HG02840 (cell line): ENCODE measurements around the gene PPIH.
"Not testable (repeated sequence)": the region's sequence is repeated elsewhere in the genome, so short reads cannot be mapped to it uniquely, and the experiment has no call there.

Experiments
- ATAC-seq: cut with Tn5 transposase; IDR thresholded peaks from one replicate; pipeline ENCODE4 v1.9.1; 2021; ENCODE audit warnings: mild to moderate bottlenecking, moderate library complexity, moderate number of reproducible peaks; ENCODE audit not compliant: unreplicated experiment, low FRiP score

PPIH gene

GRCh38 chr1:42681741-42682483 lies 23.7 kb downstream of the PPIH start, which contains the start of gene YBX1:
TSS of gene YBX1 (plus strand) at chr1:42682418. CDS start at chr1:42682566, 148 bp downstream.
- peak; percentile 94 for ATAC-seq

DNA sequence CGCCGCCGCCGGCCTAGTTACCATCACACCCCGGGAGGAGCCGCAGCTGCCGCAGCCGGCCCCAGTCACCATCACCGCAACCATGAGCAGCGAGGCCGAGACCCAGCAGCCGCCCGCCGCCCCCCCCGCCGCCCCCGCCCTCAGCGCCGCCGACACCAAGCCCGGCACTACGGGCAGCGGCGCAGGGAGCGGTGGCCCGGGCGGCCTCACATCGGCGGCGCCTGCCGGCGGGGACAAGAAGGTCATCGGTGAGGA lies 24.2 kb downstream of the PPIH start:
- peak; percentile 11 for ATAC-seq

GRCh38 chr1:42682739-42683531 lies 24.7 kb downstream of the PPIH start:
- ATAC-seq: peak; percentile 42

DNA sequence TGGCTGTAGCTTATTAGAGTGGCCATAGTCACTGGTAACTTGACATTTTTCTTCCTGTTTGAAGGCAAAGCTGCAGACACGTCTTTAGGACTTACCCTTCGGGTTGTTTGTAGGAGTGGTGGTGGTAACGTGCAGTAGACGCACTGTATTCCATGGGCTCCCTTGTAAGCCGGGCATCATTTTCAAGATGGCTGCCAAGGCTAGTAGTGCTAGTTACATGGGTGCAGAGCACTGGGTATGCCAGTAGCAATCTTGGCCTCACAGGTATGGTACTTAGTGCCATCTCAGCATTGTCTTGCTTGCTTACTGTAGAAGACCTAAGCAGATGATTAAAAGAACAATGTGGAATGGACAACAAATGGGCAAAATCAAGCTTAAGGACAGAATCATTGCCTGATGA lies 25.9 kb downstream of the PPIH start:
- ATAC-seq: no peak

GRCh38 chr1:42686418-42686817 lies 28.2 kb downstream of the PPIH start:
- ATAC-seq: no peak

DNA sequence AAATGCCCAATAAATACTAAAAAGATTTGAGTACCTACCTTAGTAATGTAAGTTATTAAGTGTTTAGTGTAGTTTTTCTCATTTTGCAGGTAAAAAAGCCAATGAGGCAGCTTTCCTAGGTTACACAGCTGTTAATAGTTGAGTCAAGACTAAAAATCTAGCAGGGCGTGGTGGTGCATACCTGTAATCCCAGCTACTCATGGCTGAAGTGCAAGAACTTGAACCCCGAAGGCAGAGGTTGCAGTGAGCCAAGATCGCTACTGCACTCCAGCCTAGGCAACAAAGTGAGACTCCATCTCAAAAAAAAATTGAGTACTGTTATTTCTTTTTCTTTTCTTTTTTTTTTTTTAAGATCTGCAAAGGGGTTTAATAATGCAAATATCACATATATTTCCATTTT lies 31.7 kb downstream of the PPIH start:
- ATAC-seq: no peak

DNA sequence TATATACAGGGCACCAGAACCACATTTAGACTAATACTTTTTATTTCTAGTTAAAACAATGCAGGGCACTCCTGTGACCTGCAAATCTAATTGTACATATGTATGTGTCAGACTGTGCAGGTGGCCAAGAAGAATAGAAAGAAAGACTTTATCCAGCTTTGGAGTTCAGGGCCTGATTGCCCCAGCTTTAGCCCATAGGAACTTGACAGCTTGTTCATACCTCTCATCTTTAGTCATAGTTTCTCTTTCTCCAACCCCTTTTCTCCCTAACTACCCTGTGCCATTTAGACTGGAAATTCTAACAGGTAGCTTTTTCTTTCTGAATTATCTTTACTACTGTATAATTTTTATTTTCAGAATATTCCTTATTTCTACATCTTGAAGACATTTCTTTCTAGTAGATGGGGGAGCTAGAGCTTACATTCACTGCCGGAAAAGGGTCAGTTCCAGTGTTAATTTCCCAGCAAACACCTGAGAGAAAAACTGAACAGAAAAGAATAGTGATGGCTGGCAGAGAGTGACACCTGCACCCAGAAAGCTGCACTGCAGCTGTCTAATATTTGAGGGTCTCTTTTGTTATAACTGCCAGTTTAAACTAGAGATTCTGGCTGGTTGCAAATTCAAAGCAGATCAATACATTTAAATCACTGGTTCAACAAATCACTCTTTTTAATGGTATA lies 32.4 kb downstream of the PPIH start:
- ATAC-seq: no peak

GRCh38 chr1:42691157-42691498 lies 32.9 kb downstream of the PPIH start:
- ATAC-seq: no peak

- no peak for ATAC-seq
Measured at GRCh38 chr1:42692461-42692860, 34.2 kb downstream of the PPIH start.

DNA sequence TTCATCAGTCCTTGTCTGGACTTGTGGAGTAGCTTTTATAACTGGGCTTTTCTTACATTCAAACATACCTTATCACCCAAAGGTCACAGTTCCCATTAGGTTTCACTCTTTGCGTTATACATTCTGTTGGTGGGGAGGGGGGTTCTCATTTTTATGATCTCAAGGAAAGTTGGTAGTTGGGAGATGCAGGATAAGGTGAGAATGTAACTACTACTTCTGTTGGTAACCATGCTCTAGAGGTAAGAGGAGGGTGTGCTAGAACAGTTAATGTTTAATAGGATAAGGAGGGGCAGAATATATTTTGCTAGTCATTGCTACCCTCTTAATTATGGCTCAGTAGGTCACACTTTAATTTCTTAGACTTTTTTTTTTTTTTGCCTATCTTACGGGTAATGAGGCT lies 34.7 kb downstream of the PPIH start:
- ATAC-seq: no peak

DNA sequence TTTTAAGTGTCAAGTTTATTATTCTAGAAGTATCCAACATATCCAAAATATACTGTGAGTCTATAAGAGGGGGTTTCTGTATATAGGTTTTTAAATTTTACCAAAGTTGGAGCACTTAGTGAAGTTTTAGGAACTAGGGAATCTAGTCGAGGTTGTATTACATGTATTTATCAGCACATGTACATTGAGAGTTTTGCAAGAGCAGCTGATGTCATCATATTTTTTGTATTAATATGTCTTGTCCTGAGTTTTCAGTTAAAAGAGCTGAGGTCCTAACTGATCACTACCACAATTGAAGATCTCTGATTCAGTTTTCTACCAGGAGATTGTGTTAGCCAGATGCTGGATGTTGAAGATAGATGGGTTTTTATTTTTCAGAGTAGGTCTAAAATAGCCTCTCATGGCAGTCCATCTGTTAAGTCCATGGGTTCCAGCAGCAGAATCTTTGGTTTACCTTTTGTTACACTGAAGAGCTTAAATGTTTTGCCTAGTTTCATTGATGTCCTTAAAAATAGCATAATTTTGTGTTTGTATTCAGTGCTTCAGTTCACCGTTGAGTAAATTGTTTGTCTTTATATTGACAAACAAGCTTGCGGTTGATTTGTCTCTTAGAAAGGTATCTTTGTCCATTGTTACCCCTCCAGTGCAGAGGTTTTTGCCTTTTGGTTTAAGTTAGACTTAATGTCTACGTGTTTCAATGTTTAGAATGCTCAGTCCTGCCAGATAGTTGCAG lies 40.0 kb downstream of the PPIH start:
- no peak for ATAC-seq

DNA sequence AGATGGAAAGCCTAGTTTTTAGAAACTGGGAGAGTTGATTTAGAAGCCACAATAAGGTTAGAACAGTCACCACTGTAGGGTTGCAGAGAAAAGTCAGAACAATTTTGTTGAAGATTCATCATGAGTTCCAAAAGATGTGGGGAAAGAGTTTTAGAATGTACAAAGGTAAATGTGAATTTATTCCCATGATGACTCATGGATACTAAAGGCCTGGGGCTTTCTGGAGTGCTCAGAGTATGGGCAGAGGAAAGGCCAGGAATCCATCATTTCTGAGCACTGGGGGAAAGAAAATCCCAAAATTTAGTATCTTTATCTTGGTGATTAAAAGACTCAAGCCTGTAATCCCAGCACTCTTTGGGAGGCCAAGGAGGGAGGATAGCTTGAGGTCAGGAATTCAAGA lies 41.8 kb downstream of the PPIH start:
- no peak for ATAC-seq

DNA sequence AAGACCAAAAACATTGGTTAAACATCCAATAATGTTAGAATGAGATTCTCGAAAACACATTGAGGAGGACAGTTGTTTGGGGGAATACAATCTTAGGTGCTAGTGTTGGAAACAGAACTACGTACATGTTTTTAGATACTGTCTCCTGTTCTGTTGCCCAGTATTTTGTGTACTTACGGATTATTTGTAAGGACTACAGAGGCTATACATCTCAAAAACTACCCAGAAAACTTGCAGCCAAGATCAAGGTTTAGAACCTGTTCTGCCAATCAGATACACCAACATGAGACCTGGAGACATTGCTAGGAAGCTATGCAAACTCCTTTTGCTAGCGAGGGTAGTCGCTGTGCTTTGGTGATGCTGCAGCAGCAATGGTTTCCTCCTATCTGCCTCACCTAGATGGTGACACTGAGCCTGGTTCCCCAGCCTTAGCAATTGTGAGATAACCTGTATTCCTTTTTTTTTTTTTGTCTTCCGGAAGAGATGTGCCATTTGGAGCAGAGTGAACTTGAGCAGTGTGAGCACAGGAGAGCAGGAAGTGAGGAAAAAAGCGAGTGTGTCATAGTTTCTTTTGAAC lies 45.8 kb downstream of the PPIH start:
- no peak for ATAC-seq

DNA sequence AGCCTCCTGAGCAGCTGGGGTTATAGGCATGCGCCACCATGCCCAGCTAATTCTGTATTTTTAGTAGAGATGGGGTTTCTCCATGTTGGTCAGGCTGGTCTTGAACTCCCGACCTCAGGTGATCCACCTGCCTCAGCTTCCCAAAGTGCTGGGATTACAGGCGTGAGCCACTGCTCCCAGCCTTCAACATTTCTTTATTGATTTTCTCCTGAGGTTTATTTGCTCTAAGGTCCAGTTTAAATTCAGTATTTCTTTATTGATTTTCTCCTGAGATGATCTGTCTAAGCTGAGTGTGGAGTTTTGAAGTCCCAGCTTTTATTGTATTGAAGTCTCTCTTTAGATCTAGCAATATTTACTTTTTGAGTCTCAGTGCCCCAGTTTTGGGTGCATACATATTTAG lies 54.6 kb downstream of the PPIH start:
- not testable (repeated sequence) for ATAC-seq

- ATAC-seq: no peak
Measured at GRCh38 chr1:42713293-42713692, 55.1 kb downstream of the PPIH start.

GRCh38 chr1:42714441-42714840 lies 56.2 kb downstream of the PPIH start:
- ATAC-seq: not testable (repeated sequence)

GRCh38 chr1:42720868-42721267 lies 62.6 kb downstream of the PPIH start:
- no peak for ATAC-seq

DNA sequence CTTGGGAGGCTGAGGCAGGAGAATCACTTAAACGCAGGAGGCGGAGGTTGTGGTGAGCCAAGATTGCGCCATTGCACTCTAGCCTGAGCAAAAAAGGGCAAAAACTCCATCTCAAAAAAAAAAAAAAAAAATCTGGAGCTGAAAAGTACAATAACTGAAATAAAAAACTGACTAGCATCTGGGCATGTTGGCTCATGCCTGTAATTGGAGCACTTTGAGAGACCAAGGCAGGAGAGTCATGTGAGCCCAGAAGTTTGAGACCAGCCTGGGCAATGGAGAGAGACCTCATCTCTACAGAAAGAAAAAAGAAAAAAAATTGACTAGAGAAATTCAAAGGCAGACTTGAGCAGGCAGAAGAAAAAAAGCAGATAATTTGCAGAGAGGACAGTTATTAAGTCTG lies 63.7 kb downstream of the PPIH start:
- no peak for ATAC-seq

- ATAC-seq: not testable (repeated sequence)
Measured at GRCh38 chr1:42722403-42722802, 64.2 kb downstream of the PPIH start.

GRCh38 chr1:42723511-42723910 lies 65.3 kb downstream of the PPIH start:
- ATAC-seq: no peak

DNA sequence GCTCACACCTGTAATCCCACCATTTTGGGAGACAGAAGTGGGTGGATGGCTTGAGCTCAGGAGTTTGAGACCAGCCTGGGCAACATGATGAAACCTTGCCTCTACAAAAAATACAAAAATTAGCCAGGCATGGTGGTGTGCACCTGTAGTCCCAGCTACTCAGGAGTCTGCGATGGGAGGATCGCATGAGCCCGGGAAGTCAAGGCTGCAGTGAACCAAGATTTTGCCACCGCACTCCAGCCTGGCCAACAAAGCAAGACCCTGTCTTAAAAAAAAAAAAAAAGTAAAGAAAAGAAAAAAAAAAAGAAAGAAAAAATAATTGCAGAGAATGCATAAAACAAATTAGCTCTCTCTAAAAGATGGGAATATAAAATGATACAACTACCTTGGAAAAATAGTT lies 67.6 kb downstream of the PPIH start:
- not testable (repeated sequence) for ATAC-seq
